H1 (cell line): ENCODE data around the gene FLT4. TPM values are rescaled to one million over a fixed set of nuclear protein-coding genes. Genes with fewer than 3 reads are reported as not detected.

Source experiments
- CTCF ChIA-PET: fragments of 300-600 bp; sonication (Branson Sonifier 250); formaldehyde crosslinking; loops from one replicate; lab custom pipeline; 2021; ENCODE audit not compliant: partially characterized antibody; lab: Charles Lee
- POLR2A ChIA-PET: fragments of 300-600 bp; sonication (Branson Sonifier 250); formaldehyde crosslinking; loops from one replicate; lab custom pipeline; 2021; ENCODE audit warnings: inconsistent platforms; ENCODE audit not compliant: partially characterized antibody; lab: Charles Lee
- DNase-seq, 2 experiments: peaks; one replicate each; pipeline versions ENCODE4 v3.0.0 to v3.0.0-alpha.2; 2010 to 2022; ENCODE audit warnings: low spot score in 2 of 2, low read depth in 1 of 2, mixed read lengths in 1 of 2
- FAIRE-seq: peaks from 2 replicates; lab custom pipeline; 2011; peaks lifted over from hg19 to GRCh38; lab: Jason Lieb, UNC
- H2AFZ ChIP-seq: 2 replicates; pipeline ENCODE4 v1.8.1; 2012; ENCODE audit warnings: low read length, inconsistent platforms
- H2AK5ac ChIP-seq: 2 replicates; pipeline ENCODE4 v1.6.1; 2013; ENCODE audit warnings: low read depth, low read length
- H2BK120ac ChIP-seq: replicated peaks from 2 replicates; pipeline ENCODE3; 2013; ENCODE audit warnings: low read depth, low read length, inconsistent platforms
- H2BK12ac ChIP-seq: 2 replicates; pipeline ENCODE4 v1.6.1; 2013; ENCODE audit warnings: low read depth, low read length
- H2BK15ac ChIP-seq: 2 replicates; pipeline ENCODE4 v1.6.1; 2013; ENCODE audit warnings: low read length
- H2BK20ac ChIP-seq: 2 replicates; pipeline ENCODE4 v1.6.1; 2013; ENCODE audit warnings: low read length
- H2BK5ac ChIP-seq: 2 replicates; pipeline ENCODE4 v1.6.1; 2013; ENCODE audit warnings: low read depth, low read length
- H3K14ac ChIP-seq: 2 replicates; pipeline ENCODE4 v1.6.1; 2013; ENCODE audit warnings: inconsistent platforms; ENCODE audit not compliant: insufficient read length
- H3K18ac ChIP-seq: 2 replicates; pipeline ENCODE4 v1.6.1; 2013; ENCODE audit warnings: low read length; ENCODE audit errors: extremely low read depth
- H3K23ac ChIP-seq: 2 replicates; pipeline ENCODE4 v1.6.1; 2013; ENCODE audit warnings: inconsistent platforms; ENCODE audit not compliant: insufficient read length
- H3K23me2 ChIP-seq: 2 replicates; pipeline ENCODE4 v1.6.1; 2013; ENCODE audit warnings: low read depth, low read length
- H3K27ac ChIP-seq: 2 replicates; pipeline ENCODE4 v1.6.1; 2011; ENCODE audit warnings: low read depth, low read length, inconsistent platforms
- H3K27me3 ChIP-seq, 4 experiments: replicated peaks in 1 of 4; 1 replicate in 1 of 4; 2 replicates in 3 of 4; pipeline versions ENCODE4 v1.6.1 to v1.8.1; 2011 to 2013; ENCODE audit warnings: low read length in 3 of 4, mild to moderate bottlenecking in 3 of 4, inconsistent platforms in 2 of 4, mixed read lengths in 2 of 4, moderate library complexity in 1 of 4; ENCODE audit not compliant: control insufficient read depth in 3 of 4, insufficient read depth in 3 of 4; ENCODE audit errors: extremely low read depth in 1 of 4
- H3K36me3 ChIP-seq, 4 experiments: 2 replicates each; pipeline versions ENCODE4 v1.6.1 to v1.8.1; 2011 to 2013; ENCODE audit warnings: mild to moderate bottlenecking in 4 of 4, low read length in 3 of 4, moderate library complexity in 2 of 4, control low read depth in 1 of 4, inconsistent platforms in 1 of 4; ENCODE audit not compliant: insufficient read depth in 4 of 4, control insufficient read depth in 2 of 4
- H3K4ac ChIP-seq: replicated peaks from 2 replicates; pipeline ENCODE3; 2013; ENCODE audit warnings: low read length, low read depth, mixed read lengths, inconsistent platforms; ENCODE audit not compliant: insufficient read length
- H3K4me1 ChIP-seq, 4 experiments: replicated peaks in 1 of 4; 1 replicate in 1 of 4; 2 replicates in 3 of 4; pipeline versions ENCODE4 v1.6.1 to v1.8.1; 2011 to 2013; ENCODE audit warnings: low read length in 3 of 4, inconsistent platforms in 2 of 4, mixed read lengths in 1 of 4; ENCODE audit not compliant: insufficient read depth in 4 of 4, control insufficient read depth in 3 of 4
- H3K4me2 ChIP-seq, 2 experiments: 2 replicates each; pipeline versions ENCODE4 v1.6.1 to v1.8.1; 2011 to 2013; ENCODE audit warnings: low read depth in 2 of 2, low read length in 2 of 2, control low read depth in 1 of 2, inconsistent platforms in 1 of 2, mild to moderate bottlenecking in 1 of 2; ENCODE audit not compliant: insufficient read depth in 1 of 2
- H3K4me3 ChIP-seq, 4 experiments: fragments of 200-600, 300-600 bp in 1 of 4; sonication (generic), shearing (Covaris generic), sonication (Bioruptor Twin) in 1 of 4; 2 replicates each; pipeline versions ENCODE4 v1.5.1 to v1.8.1; 2011 to 2016; ENCODE audit warnings: low read length in 4 of 4, low read depth in 3 of 4, control low read depth in 2 of 4, inconsistent platforms in 2 of 4, mild to moderate bottlenecking in 2 of 4, mixed read lengths in 1 of 4, moderate library complexity in 1 of 4; ENCODE audit not compliant: insufficient read depth in 2 of 4; ENCODE audit errors: extremely low read depth in 1 of 4
- H3K56ac ChIP-seq: replicated peaks from 2 replicates; pipeline ENCODE3; 2013; ENCODE audit warnings: low read depth, mild to moderate bottlenecking, mixed read lengths, low read length, inconsistent platforms; ENCODE audit not compliant: insufficient read length
- H3K79me1 ChIP-seq: 2 replicates; pipeline ENCODE4 v1.6.1; 2013; ENCODE audit warnings: low read depth, low read length, control low read depth
- H3K79me2 ChIP-seq, 2 experiments: 2 replicates each; pipeline versions ENCODE4 v1.6.1 to v1.8.1; 2012 to 2013; ENCODE audit warnings: low read length in 2 of 2, mild to moderate bottlenecking in 2 of 2, inconsistent platforms in 1 of 2; ENCODE audit not compliant: insufficient read depth in 2 of 2, control insufficient read depth in 1 of 2
- H3K9ac ChIP-seq, 4 experiments: replicated peaks in 1 of 4; 1 replicate in 1 of 4; 2 replicates in 3 of 4; pipeline versions ENCODE4 v1.6.1 to v1.8.1; 2011 to 2013; ENCODE audit warnings: low read depth in 3 of 4, low read length in 3 of 4, control low read depth in 2 of 4, mild to moderate bottlenecking in 2 of 4, moderate library complexity in 2 of 4, inconsistent platforms in 1 of 4; ENCODE audit errors: extremely low read depth in 1 of 4
- H3K9me3 ChIP-seq, 2 experiments: 2 replicates each; pipeline versions ENCODE4 v1.6.1 to v1.8.1; 2012 to 2013; ENCODE audit warnings: mild to moderate bottlenecking in 2 of 2, moderate library complexity in 2 of 2, control low read depth in 1 of 2, inconsistent platforms in 1 of 2, low read depth in 1 of 2, low read length in 1 of 2, mixed read lengths in 1 of 2; ENCODE audit not compliant: insufficient read depth in 2 of 2
- H4K20me1 ChIP-seq, 2 experiments: replicated peaks in 1 of 2; 2 replicates each; pipeline versions ENCODE3 to v1.8.1; 2011 to 2013; ENCODE audit warnings: inconsistent platforms in 2 of 2, low read length in 2 of 2, mild to moderate bottlenecking in 1 of 2; ENCODE audit not compliant: insufficient read depth in 2 of 2, control insufficient read depth in 1 of 2
- H4K5ac ChIP-seq: 2 replicates; pipeline ENCODE4 v1.6.1; 2013; ENCODE audit warnings: low read length, low read depth, mixed read lengths, inconsistent platforms; ENCODE audit not compliant: insufficient read length
- H4K8ac ChIP-seq: 2 replicates; pipeline ENCODE4 v1.8.0; 2013; ENCODE audit warnings: mild to moderate bottlenecking, moderate library complexity, low read length, inconsistent platforms; ENCODE audit not compliant: insufficient read depth; ENCODE audit errors: extremely low read depth
- H4K91ac ChIP-seq: replicated peaks from 2 replicates; pipeline ENCODE3; 2013; ENCODE audit warnings: low read length, mixed read lengths, inconsistent platforms; ENCODE audit not compliant: insufficient read length
- CHD1 ChIP-seq: IDR thresholded peaks from 2 replicates; pipeline ENCODE4 v1.6.1; 2012; ENCODE audit warnings: low read depth, low read length, improper control_type of control experiment
- CTCF ChIP-seq, 3 experiments: IDR thresholded peaks; 1 replicate in 2 of 3; 2 replicates in 1 of 3; pipeline versions ENCODE4 v1.5.1 to v1.6.1; 2011; ENCODE audit warnings: low read length in 3 of 3, mild to moderate bottlenecking in 3 of 3, inconsistent platforms in 2 of 3, low read depth in 1 of 3, moderate library complexity in 1 of 3; ENCODE audit not compliant: insufficient read depth in 1 of 3; ENCODE audit errors: control extremely low read depth in 1 of 3
- FOSL1 ChIP-seq: IDR thresholded peaks from 2 replicates; pipeline ENCODE4 v1.6.1; 2011; ENCODE audit warnings: mild to moderate bottlenecking, low read depth, low read length, moderate library complexity; ENCODE audit not compliant: insufficient read depth
- GTF2F1 ChIP-seq: IDR thresholded peaks from 2 replicates; pipeline ENCODE4 v1.6.1; 2012; ENCODE audit warnings: low read depth, low read length, improper control_type of control experiment, borderline replicate concordance
- KDM1A ChIP-seq: fragments of 200-600, 300-600 bp; sonication (generic); IDR thresholded peaks from 2 replicates; pipeline ENCODE4 v1.7.1; 2016; ENCODE audit warnings: mild to moderate bottlenecking, low read length, borderline replicate concordance
- MAX ChIP-seq: IDR thresholded peaks from 2 replicates; pipeline ENCODE4 v1.6.1; 2012; ENCODE audit warnings: inconsistent platforms
- SIN3A ChIP-seq, 2 experiments: IDR thresholded peaks in 1 of 2; conservative IDR thresholded peaks in 1 of 2; 2 replicates each; pipeline ENCODE4 v1.6.1; 2011 to 2012; ENCODE audit warnings: low read length in 2 of 2, improper control_type of control experiment in 1 of 2, low read depth in 1 of 2, mild to moderate bottlenecking in 1 of 2
- SIX5 ChIP-seq: IDR thresholded peaks from 2 replicates; pipeline ENCODE4 v1.6.1; 2011; ENCODE audit warnings: mild to moderate bottlenecking, low read depth, low read length
- SP4 ChIP-seq: IDR thresholded peaks from 2 replicates; pipeline ENCODE4 v1.6.1; 2012; ENCODE audit warnings: low read length, inconsistent platforms
- whole genome bisulfite sequencing, 2 experiments: shearing (Covaris generic) in 1 of 2; methylation state at CpG; one replicate each; pipeline versions ENCODE4 v1.1.6 to v1.1.7; 2013 to 2015; ENCODE audit warnings: low lambda C conversion rate in 2 of 2, mixed read lengths in 2 of 2, inconsistent platforms in 1 of 2, low coverage in 1 of 2, missing lambda C conversion rate in 1 of 2; ENCODE audit not compliant: insufficient replicate concordance in 2 of 2, insufficient coverage in 1 of 2, insufficient read length in 1 of 2; ENCODE audit errors: extremely low coverage in 1 of 2, missing lambda C conversion rate in 1 of 2; 5-methylcytosine and 5-hydroxymethylcytosine counted together
- polyA plus RNA-seq, 7 experiments: library from polyadenylated mRNA; depleted of rRNA in 3 of 7; stranded (reverse) in 5 of 7; unstranded in 2 of 7; fragments of >200 nt in 5 of 7; fragments of 200-250 nt in 2 of 7; gene quantifications; 1 replicate in 5 of 7; 2 replicates in 1 of 7; 4 replicates in 1 of 7; pipeline versions ENCODE4 v1.2.1 to v1.2.3, GENCODE V29; 2011 to 2013; ENCODE audit warnings: missing spikeins in 2 of 7, mixed read lengths in 2 of 7
- total RNA-seq: library from RNA; stranded (reverse); fragmentation: NEBNext Ultra II Directional; extraction: Animal tissue kit (Norgen Biotek cat#: 25700); gene quantifications from 2 replicates; pipeline ENCODE4 v1.2.1, GENCODE V29; 2021

Gene FLT4
- total and polyA plus RNA-seq, 2 of the 8 experiments (the other 6 are each of a cell fraction or from before 2014, with no cell fraction given), result 6.5 to 7.7 TPM

- no peak for FAIRE-seq
- no peak overlapping the region for H3K27ac ChIP-seq
- no peak overlapping the region for H2BK5ac ChIP-seq
- H4K5ac ChIP-seq, result no peak overlapping the region
- no peak overlapping the region for H2BK15ac ChIP-seq
- no peak overlapping the region for H2BK20ac ChIP-seq
- peak in 1 of 2 experiments; percentile 39 for DNase-seq
- POLR2A ChIA-PET, result no interaction called here
- no peak overlapping the region for H2BK120ac ChIP-seq
- 95% methylated on average over 12 of the region's 19 CpGs; no CpG with 5 or more reads in 1 of the 2 experiments for WGBS, 2 experiments
- H3K9me3 ChIP-seq, result no peaks in the 10 kb centered on the region
- no peak overlapping the region for H4K91ac ChIP-seq
- peak overlapping the region; percentile 62 for H4K8ac ChIP-seq
- no peak overlapping the region for H3K18ac ChIP-seq
- H3K36me3 ChIP-seq, result no peaks in the 10 kb centered on the region
- H2AK5ac ChIP-seq, result no peak overlapping the region
- no peak overlapping the region for H2BK12ac ChIP-seq
- no peak overlapping the region for H3K4me2 ChIP-seq
- no peak overlapping the region for H2AFZ ChIP-seq
- no peaks in the 10 kb centered on the region for H3K27me3 ChIP-seq
- peaks cover 3% of the 10 kb centered on the region; the same call in 1 of the 2 replicates for H3K23me2 ChIP-seq
- no peaks in the 10 kb centered on the region for H3K79me2 ChIP-seq
- H4K20me1 ChIP-seq, result peaks cover 0 to 4% of the 10 kb centered on the region in 2 experiments
- H3K9ac ChIP-seq, result no peak overlapping the region
- no peaks in the 10 kb centered on the region for H3K4me1 ChIP-seq
- H3K79me1 ChIP-seq, result no peaks in the 10 kb centered on the region
- no peak overlapping the region for H3K4me3 ChIP-seq
- CTCF ChIA-PET, result interaction anchor here (1.1 to 3.9 kb wide), 4 partner anchors 7 to 37 kb away, joined by 3 to 22 read pairs (median 4); no protein-coding TSS in a partner anchor
- H3K14ac ChIP-seq, result no peak overlapping the region
- no peak overlapping the region for H3K56ac ChIP-seq
- H3K23ac ChIP-seq, result no peak overlapping the region
- no peak overlapping the region for H3K4ac ChIP-seq
- TF ChIP-seq SP4 (no peak), SIX5 (no peak), FOSL1 (no peak), KDM1A (no peak), SIN3A (conservative IDR thresholded peaks at IDR 0.05 in 1 of 2, IDR thresholded peaks at IDR 0.05 in 1 of 2; ENCODE audit: low read depth in 1 of 2, low read length in 2 of 2) (no peak), CHD1 (no peak), MAX (no peak), GTF2F1 (no peak), CTCF (IDR thresholded peaks at IDR 0.05; ENCODE audit: control extremely low read depth in 1 of 3, insufficient read depth in 1 of 3, low read depth in 1 of 3, low read length in 3 of 3) (no peak)
Observed at GRCh38 chr5:180640861-180641565, 8.4 kb downstream of the FLT4 start.
